ENCODE measurements around the gene NRTN. TPM values are rescaled to one million over a fixed set of nuclear protein-coding genes. Genes with fewer than 3 reads are reported as not detected.

NRTN gene
- total and polyA plus RNA-seq, 2 of the 13 experiments (the other 11 are each of a cell fraction or from before 2014, with no cell fraction given) = 4.1 to 5.3 TPM

- TF ChIP-seq ZBTB39 (CRISPR knock-in tag; IDR thresholded peaks at IDR 0.05) (peak; percentile 83; the same call in 1 of the 2 replicates), ZBTB20 (CRISPR knock-in tag; IDR thresholded peaks at IDR 0.05; ENCODE audit: borderline replicate concordance, low read depth) (peak; percentile 92), NCOR1 (IDR thresholded peaks at IDR 0.05; ENCODE audit: borderline replicate concordance, low read length) (peak; percentile 83; the same call in 1 of the 2 replicates), PATZ1 (CRISPR knock-in tag; IDR thresholded peaks at IDR 0.05) (peak; percentile 90), ISX (CRISPR knock-in tag; conservative IDR thresholded peaks at IDR 0.05) (no peak), ZNF12 (CRISPR knock-in tag; IDR thresholded peaks at IDR 0.05) (peak; percentile 85; the same call in 1 of the 2 replicates), ARNT2 (CRISPR knock-in tag; IDR thresholded peaks at IDR 0.05; ENCODE audit: low read depth) (no peak; the same call in 1 of the 2 replicates), ARID5B (CRISPR knock-in tag; IDR thresholded peaks at IDR 0.05) (peak; percentile 98), TGIF2 (CRISPR knock-in tag; IDR thresholded peaks at IDR 0.05) (peak; percentile 58; the same call in 1 of the 2 replicates), PHF5A (CRISPR knock-in tag; IDR thresholded peaks at IDR 0.05; ENCODE audit: low read depth, unreplicated experiment) (peak; percentile 99), ZBTB33 (CRISPR knock-in tag; IDR thresholded peaks at IDR 0.05) (peak; percentile 82), NFE2L1 (CRISPR knock-in tag; IDR thresholded peaks at IDR 0.05; ENCODE audit: borderline replicate concordance) (no peak), ZSCAN30 (CRISPR knock-in tag; IDR thresholded peaks at IDR 0.05) (no peak), ZNF33A (CRISPR knock-in tag; IDR thresholded peaks at IDR 0.05; ENCODE audit: borderline replicate concordance) (no peak), ZNF121 (CRISPR knock-in tag; IDR thresholded peaks at IDR 0.05) (peak; percentile 88), NAIF1 (CRISPR knock-in tag; IDR thresholded peaks at IDR 0.05; ENCODE audit: borderline replicate concordance) (no peak), POGZ (CRISPR knock-in tag; IDR thresholded peaks at IDR 0.05) (peak; percentile 89), ZBTB38 (CRISPR knock-in tag; IDR thresholded peaks at IDR 0.05) (peak; percentile 91), HOXA5 (CRISPR knock-in tag; IDR thresholded peaks at IDR 0.05) (peak; percentile 89), SP1 (IDR thresholded peaks at IDR 0.05) (no peak), SP1 (CRISPR knock-in tag; IDR thresholded peaks at IDR 0.05) (no peak), IRX3 (CRISPR knock-in tag; IDR thresholded peaks at IDR 0.05; ENCODE audit: borderline replicate concordance, low read depth) (no peak)
These were observed 66.1 kb downstream of the NRTN start (continued) for GRCh38 chr19:5870986-5871394.
